Activated CD8-positive, alpha-beta T cell treated with anti-CD3 and anti-CD28 coated beads, Interleukin-2, amount 10 ng/mL, durations not matched to agents 7 days and 5 days (primary cell): ENCODE results near the gene CALML3. TPM values are rescaled to one million over a fixed set of nuclear protein-coding genes. Genes with fewer than 3 reads are reported as not detected.

Experiments used
- ATAC-seq: fragments of 150-1000 bp; cut with Tn5 transposase; one replicate; pipeline ENCODE4 v1.10.0; 2021; ENCODE audit warnings: moderate library complexity
- CTCF ChIA-PET: fragments of 350-600 bp; sonication (Branson Sonifier 250); formaldehyde crosslinking; loops from one replicate; lab custom pipeline; 2021; ENCODE audit warnings: antibody characterized with exemption; lab: Charles Lee
- POLR2A ChIA-PET: fragments of 350-600 bp; sonication (Branson Sonifier 250); formaldehyde crosslinking; loops from one replicate; lab custom pipeline; 2021; ENCODE audit warnings: antibody characterized with exemption; lab: Charles Lee
- DNase-seq: peaks from one replicate; pipeline ENCODE4 v3.0.0-alpha.2; 2020
- H3K27ac Mint-ChIP-seq: one replicate; pipeline ENCODE4 v1.8.0; 2021; ENCODE audit warnings: mild to moderate bottlenecking, mixed read lengths
- H3K27me3 Mint-ChIP-seq: one replicate; pipeline ENCODE4 v1.8.0; 2021; ENCODE audit warnings: low read depth, mixed read lengths
- H3K36me3 Mint-ChIP-seq: one replicate; pipeline ENCODE4 v1.8.0; 2021; ENCODE audit warnings: low read depth, mixed read lengths
- H3K4me1 Mint-ChIP-seq: one replicate; pipeline ENCODE4 v1.8.0; 2021; ENCODE audit warnings: low read depth, mixed read lengths
- H3K4me3 Mint-ChIP-seq: one replicate; pipeline ENCODE4 v1.8.0; 2021; ENCODE audit warnings: mild to moderate bottlenecking, mixed read lengths
- H3K9me3 Mint-ChIP-seq: one replicate; pipeline ENCODE4 v1.8.0; 2022; ENCODE audit warnings: mixed read lengths; ENCODE audit not compliant: insufficient read depth
- total RNA-seq, 2 experiments: library from RNA; stranded (reverse); gene quantifications; one replicate each; pipeline ENCODE4 v1.2.3, GENCODE V29; 2021

The CALML3 gene
- total RNA-seq, 2 experiments from 2014 or later: not detected

DNA sequence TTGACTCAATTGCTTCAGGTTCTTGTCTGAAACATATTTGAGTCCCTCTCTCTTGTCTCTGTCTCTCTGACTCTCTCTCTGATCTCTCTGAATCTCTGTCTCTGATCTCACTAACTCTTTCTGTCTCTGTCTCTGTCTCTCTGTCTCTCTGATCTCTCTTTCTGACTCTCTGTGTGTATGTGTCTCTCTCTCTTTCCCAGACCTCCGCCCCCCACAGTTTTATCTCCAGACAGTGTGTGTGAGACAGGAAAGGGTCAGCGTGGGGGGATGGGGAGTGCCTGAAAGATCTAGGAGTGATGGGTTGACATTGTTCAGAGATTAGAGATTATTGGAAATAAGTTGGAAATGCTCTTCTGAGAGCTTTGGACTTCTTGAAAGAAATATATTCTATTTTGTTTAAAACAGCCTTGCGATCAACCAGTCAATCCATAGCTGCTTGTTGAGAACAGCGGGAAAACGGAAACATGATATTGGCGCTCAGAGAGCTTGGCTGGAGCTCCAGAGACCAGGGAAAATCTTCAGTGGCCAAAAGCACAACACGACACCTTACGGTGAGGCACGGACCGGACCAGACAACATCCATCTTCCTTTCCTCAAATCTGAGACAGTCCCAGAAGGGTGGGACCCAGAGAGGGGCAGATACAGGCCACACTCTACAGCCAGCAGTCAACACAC, 35.5 kb downstream of the CALML3 start:
- POLR2A ChIA-PET: no interaction called here
- no peaks in the 10 kb centered on the region for H3K9me3 Mint-ChIP-seq
- CTCF ChIA-PET: no interaction called here
- ATAC-seq (no peak), DNase-seq (no peak)
- H3K36me3 Mint-ChIP-seq: no peaks in the 10 kb centered on the region
- H3K27me3 Mint-ChIP-seq: peaks cover 3% of the 10 kb centered on the region
- H3K4me3 Mint-ChIP-seq: no peak overlapping the region
- H3K27ac Mint-ChIP-seq: no peak overlapping the region
- peaks cover 12% of the 10 kb centered on the region for H3K4me1 Mint-ChIP-seq

GRCh38 chr10:5560817-5561703, 36.3 kb downstream of the CALML3 start:
- ATAC-seq (no peak), DNase-seq (no peak)
- Mint-ChIP-seq H3K9me3 (no peaks in the 10 kb centered on the region), H3K27ac (no peak overlapping the region), H3K27me3 (peaks cover 3% of the 10 kb centered on the region), H3K36me3 (no peaks in the 10 kb centered on the region), H3K4me3 (no peak overlapping the region), H3K4me1 (peaks cover 12% of the 10 kb centered on the region)
- ChIA-PET CTCF (no interaction called here), POLR2A (no interaction called here)

DNA sequence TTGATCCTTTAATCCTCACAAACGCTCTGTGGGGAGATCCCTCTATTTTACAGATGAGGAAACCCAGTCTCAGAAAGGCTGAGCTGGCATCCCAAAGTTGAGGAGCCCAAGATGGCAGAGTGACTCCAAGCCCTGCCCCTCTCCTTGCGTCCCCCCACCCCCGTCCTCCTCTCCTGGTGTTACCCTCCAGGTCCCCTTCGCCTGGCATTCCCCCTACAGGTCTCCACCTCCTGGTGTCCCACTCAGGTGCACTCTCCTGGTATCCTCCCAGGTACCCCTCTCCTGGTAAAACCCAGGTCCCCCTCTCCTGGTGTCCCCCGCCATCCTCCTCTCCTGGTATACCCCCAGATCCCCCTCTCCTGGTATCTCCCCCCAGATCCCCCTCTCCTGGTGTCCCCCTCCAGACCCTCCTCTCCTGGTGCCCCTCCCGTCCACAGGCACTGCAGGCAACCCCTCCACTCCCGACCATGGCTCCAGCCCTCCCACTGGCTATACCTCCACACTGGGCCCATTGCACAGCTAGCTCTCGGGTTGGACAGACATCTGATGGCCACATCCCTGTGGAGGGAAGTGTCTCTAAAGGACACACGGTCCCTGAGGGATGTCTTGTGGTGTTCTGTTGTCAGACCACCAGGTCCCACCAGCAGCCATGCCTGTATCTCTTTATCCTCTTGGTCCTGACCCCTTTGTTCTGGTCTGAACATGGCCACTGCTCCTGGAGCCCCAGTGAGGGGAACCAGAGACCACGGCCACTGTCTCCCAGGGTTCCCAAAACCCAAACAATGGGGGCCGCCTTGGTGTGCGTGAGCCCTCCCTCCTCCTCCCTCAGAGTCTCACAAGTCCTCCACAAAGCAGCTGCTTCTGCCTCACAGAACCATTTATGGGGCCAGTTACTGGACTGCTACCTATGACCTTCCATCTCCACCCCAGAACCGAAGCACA, 37.2 kb downstream of the CALML3 start:
- H3K4me3 Mint-ChIP-seq: no peak overlapping the region
- DNase-seq (no peak), ATAC-seq (no peak)
- POLR2A ChIA-PET: no interaction called here
- H3K36me3 Mint-ChIP-seq: no peaks in the 10 kb centered on the region
- peaks cover 3% of the 10 kb centered on the region for H3K27me3 Mint-ChIP-seq
- no peak overlapping the region for H3K27ac Mint-ChIP-seq
- peaks cover 12% of the 10 kb centered on the region for H3K4me1 Mint-ChIP-seq
- H3K9me3 Mint-ChIP-seq: no peaks in the 10 kb centered on the region
- CTCF ChIA-PET: interaction anchor here (1.3 kb wide), 1 partner anchor 13 kb away, joined by 3 read pairs; no protein-coding TSS in a partner anchor

GRCh38 chr10:5563321-5563961, 38.7 kb downstream of the CALML3 start:
- H3K4me3 Mint-ChIP-seq: no peak overlapping the region
- DNase-seq (no peak), ATAC-seq (no peak)
- H3K4me1 Mint-ChIP-seq: peaks cover 12% of the 10 kb centered on the region
- ChIA-PET POLR2A (interaction anchor here (1.2 kb wide), 1 partner anchor 15 kb away, joined by 3 read pairs; no protein-coding TSS in a partner anchor), CTCF (interaction anchor here (1.3 kb wide), 1 partner anchor 14 kb away, joined by 3 read pairs; no protein-coding TSS in a partner anchor)
- no peaks in the 10 kb centered on the region for H3K9me3 Mint-ChIP-seq
- no peaks in the 10 kb centered on the region for H3K36me3 Mint-ChIP-seq
- H3K27ac Mint-ChIP-seq: peak overlapping the region; percentile 89
- peaks cover 3% of the 10 kb centered on the region for H3K27me3 Mint-ChIP-seq

- H3K4me1 Mint-ChIP-seq: peaks cover 14% of the 10 kb centered on the region
- H3K27ac Mint-ChIP-seq: peak overlapping the region; percentile 89
- DNase-seq: peak; percentile 33
- peak; percentile 72 for ATAC-seq
- H3K4me3 Mint-ChIP-seq: peak overlapping the region; percentile 52
- H3K27me3 Mint-ChIP-seq: peaks cover 6% of the 10 kb centered on the region
- ChIA-PET CTCF (no interaction called here), POLR2A (interaction anchor here (1.2 kb wide), 1 partner anchor 16 kb away, joined by 3 read pairs; no protein-coding TSS in a partner anchor)
- H3K9me3 Mint-ChIP-seq: no peaks in the 10 kb centered on the region
- no peaks in the 10 kb centered on the region for H3K36me3 Mint-ChIP-seq
Measured at GRCh38 chr10:5563991-5564536, 39.3 kb downstream of the CALML3 start.

DNA sequence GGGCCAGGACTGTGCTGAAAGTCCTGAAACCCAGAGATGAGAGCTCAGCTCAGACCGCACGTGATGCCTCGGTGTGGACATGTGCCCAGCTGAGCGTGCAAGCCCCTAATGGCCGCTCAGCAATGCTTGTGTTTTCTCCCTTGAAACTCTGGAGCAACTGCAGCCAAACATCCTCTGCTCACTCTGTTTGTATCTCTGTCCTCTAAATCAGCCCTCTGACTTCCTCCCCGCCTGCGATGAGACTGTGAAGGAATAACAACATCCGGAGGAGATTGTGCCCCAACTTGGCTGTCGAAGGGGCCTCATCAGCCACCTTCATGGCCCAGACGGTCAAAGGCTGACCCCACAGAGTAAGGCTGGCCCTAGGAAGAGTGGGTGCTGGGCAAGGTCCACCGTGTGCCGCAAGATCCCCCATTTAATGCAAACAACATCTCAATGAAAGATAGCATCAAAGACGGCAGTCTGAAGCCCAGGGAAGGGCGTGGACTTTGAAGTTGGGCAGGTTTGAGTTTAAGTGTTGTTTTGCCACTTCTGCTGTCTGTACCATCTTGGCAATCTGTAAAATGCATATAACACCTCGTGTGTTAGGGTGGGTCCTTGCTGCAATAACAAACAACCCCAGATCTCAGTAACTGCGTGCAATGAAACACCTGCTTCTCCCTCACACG, 39.9 kb downstream of the CALML3 start:
- no peaks in the 10 kb centered on the region for H3K9me3 Mint-ChIP-seq
- DNase-seq: peak; percentile 40
- POLR2A ChIA-PET: interaction anchor here (1.2 kb wide), 2 partner anchors 10 to 16 kb away, joined by 3 to 5 read pairs; no protein-coding TSS in a partner anchor
- H3K27me3 Mint-ChIP-seq: peaks cover 7% of the 10 kb centered on the region
- H3K27ac Mint-ChIP-seq: peak overlapping the region; percentile 89
- H3K4me1 Mint-ChIP-seq: peaks cover 14% of the 10 kb centered on the region
- no peaks in the 10 kb centered on the region for H3K36me3 Mint-ChIP-seq
- ATAC-seq: peak; percentile 42
- peak overlapping the region; percentile 52 for H3K4me3 Mint-ChIP-seq
- CTCF ChIA-PET: no interaction called here

DNA sequence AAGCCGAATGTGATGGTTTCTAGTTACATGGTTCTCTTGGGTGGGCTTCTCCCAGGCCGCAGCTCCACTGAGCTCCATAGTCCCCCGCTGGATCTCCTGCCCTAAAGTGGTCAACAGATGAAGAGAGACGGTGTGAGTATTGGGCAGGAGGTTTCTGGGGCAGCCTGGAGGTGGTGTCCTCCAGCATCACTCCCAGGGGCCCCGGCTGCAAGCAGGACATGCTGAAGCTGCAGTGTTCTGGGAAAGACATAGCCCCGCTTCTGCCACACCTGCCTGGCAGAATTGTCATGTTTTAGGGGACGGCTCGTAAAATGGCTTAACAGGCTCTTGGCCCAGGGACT, 40.4 kb downstream of the CALML3 start:
- H3K4me1 Mint-ChIP-seq: peaks cover 14% of the 10 kb centered on the region
- H3K27me3 Mint-ChIP-seq: peaks cover 7% of the 10 kb centered on the region
- ChIA-PET POLR2A (interaction anchor here (1.2 kb wide), 1 partner anchor 11 kb away, joined by 5 read pairs; no protein-coding TSS in a partner anchor), CTCF (no interaction called here)
- ATAC-seq (no peak), DNase-seq (no peak)
- H3K27ac Mint-ChIP-seq: peak overlapping the region; percentile 89
- H3K36me3 Mint-ChIP-seq: no peaks in the 10 kb centered on the region
- no peaks in the 10 kb centered on the region for H3K9me3 Mint-ChIP-seq
- H3K4me3 Mint-ChIP-seq: no peak overlapping the region

DNA sequence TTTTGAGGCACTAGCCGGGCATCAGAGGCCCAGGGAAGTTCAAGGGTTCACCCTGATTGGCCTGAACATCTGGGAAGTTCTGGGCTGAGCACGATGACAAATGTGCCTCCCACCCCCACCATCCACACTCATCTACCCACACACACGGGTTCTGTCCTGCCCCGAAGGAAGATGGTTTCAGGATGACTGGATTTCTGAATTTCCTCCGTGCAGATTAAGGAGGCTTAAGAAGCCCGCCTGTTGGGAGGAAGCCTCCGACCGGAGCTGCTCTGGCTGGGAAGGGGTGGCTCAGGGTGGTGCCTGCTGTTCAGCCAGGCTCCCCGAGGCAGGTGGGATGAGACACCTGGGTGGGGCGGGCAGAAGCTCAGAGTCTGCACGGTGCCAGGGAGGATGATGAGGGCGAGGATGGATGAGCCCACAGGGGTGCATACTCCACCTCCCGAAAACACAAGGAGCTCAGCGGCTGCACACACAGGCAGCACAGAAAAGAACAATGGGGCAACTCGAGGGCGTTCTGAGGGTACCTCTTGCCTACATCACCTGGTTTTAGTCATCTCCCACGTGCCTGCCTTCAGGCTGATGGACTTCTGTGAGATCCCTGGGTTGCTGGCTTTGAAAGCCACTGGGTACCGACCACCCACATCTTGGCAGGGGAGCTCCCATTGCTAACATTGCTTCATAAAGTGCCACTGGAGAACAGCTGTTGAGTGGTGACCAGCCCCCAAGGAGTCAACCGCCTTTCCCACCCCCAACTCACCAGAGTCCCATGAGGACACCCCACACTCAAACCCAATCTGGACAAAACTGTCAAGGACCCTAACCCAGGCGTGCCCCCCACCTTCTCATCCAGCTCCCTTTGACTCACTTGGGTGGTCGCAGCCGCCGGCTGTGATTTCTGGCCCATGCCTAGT, 41.2 kb downstream of the CALML3 start:
- ChIA-PET POLR2A (interaction anchor here (1.2 kb wide), 1 partner anchor 11 kb away, joined by 5 read pairs; no protein-coding TSS in a partner anchor), CTCF (interaction anchor here (1.7 to 1.9 kb wide), 2 partner anchors 57 to 123 kb away, joined by 5 read pairs; no protein-coding TSS in a partner anchor)
- Mint-ChIP-seq H3K36me3 (no peaks in the 10 kb centered on the region), H3K9me3 (no peaks in the 10 kb centered on the region), H3K4me3 (no peak overlapping the region), H3K27me3 (peaks cover 7% of the 10 kb centered on the region), H3K4me1 (peaks cover 14% of the 10 kb centered on the region), H3K27ac (no peak overlapping the region)
- DNase-seq (no peak), ATAC-seq (no peak)

- Mint-ChIP-seq H3K9me3 (no peaks in the 10 kb centered on the region), H3K4me3 (no peak overlapping the region), H3K27ac (no peak overlapping the region), H3K4me1 (peaks cover 14% of the 10 kb centered on the region), H3K27me3 (peaks cover 7% of the 10 kb centered on the region), H3K36me3 (no peaks in the 10 kb centered on the region)
- no peak for DNase-seq
- POLR2A ChIA-PET: no interaction called here
- CTCF ChIA-PET: interaction anchor here (1.7 to 1.9 kb wide), 2 partner anchors 56 to 123 kb away, joined by 5 read pairs; no protein-coding TSS in a partner anchor
- no peak for ATAC-seq
Measured at GRCh38 chr10:5566614-5567013, 41.9 kb downstream of the CALML3 start.
